Colon (tissue), 2 donors: Measurements from ENCODE around the gene GPR17.

Experiments
- FAIRE-seq: peaks from 2 replicates; lab custom pipeline; 2012; peaks lifted over from hg19 to GRCh38; lab: Jason Lieb, UNC
- donor health status: control.
- donor health status: control.

GPR17 gene

DNA sequence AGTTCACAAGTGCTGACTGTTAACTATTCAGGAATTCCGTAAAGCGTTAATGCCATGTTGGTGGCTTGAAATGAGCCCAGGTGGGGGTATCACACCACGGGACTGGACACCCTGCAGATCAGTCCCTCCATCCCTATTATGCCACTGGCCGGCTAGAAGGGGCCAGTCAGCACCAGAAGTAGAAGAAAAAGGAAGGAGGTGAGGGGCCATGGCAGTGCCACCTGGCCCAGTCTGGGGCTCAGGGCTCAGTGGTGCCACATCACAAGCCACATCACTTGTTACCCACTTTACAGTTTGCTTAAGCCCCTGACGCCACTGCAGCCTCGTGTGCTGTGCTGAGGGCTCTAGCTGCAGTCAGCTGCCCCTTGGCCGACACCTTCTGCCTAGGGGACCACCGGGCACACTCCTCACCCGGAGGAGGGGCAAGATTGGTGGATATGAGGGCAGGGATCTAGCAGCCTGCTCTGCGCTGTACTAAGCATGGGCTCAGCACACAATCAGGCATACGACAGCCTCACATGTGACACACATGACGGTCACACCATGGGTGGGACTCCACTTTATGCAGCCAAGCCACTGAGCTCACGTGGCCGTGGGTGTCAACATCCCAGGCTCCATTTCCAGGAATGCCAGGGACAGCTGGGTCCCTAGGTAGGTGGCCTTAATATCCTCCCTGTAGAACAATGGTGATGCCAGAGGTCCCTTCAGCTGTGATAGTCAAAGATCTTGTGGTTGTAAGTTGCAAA, 25.8 kb downstream of the GPR17 start:
- FAIRE-seq = no peak

DNA sequence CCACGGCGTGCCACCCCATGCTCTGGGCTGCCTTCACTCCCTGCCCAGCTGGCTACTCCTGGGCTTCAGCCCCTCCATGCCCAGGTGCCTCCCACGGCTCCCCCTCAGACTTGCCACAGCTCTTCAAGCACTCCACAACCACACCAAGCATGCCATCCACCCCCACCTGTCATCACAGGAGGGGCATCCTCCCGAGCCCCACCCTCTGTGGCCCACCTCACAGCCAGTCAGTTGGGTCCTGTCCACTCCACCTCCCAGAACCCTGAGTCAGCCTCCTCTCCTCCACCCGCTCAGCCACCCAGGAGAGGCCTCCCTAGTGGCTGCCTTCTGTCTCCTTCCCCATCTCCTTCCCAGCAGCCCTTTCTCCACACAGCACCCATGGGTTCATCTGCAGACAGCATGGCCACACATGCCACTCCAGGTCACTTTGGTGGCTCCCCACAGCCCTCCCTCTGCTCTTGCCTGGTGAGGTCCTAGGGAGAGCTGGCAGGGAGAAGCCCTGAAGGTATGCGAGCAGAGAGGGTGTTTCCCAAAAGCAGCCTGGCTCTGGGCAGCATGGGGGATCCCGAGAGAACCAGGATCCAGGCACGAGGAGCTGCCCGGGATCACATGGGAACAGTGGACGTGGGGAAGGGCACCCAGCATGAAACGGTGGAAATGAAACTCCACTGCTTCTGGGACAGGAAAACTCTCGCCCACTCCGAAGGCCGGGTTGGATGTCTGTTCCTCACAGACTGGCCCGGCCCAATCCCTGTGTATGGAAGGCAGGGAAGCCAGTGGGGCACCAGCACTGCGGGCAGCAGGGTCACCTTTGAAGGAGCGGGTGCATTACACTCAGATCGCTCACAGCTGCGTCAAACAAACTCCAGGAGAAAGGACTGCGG, 26.6 kb downstream of the GPR17 start:
- FAIRE-seq = no peak

DNA sequence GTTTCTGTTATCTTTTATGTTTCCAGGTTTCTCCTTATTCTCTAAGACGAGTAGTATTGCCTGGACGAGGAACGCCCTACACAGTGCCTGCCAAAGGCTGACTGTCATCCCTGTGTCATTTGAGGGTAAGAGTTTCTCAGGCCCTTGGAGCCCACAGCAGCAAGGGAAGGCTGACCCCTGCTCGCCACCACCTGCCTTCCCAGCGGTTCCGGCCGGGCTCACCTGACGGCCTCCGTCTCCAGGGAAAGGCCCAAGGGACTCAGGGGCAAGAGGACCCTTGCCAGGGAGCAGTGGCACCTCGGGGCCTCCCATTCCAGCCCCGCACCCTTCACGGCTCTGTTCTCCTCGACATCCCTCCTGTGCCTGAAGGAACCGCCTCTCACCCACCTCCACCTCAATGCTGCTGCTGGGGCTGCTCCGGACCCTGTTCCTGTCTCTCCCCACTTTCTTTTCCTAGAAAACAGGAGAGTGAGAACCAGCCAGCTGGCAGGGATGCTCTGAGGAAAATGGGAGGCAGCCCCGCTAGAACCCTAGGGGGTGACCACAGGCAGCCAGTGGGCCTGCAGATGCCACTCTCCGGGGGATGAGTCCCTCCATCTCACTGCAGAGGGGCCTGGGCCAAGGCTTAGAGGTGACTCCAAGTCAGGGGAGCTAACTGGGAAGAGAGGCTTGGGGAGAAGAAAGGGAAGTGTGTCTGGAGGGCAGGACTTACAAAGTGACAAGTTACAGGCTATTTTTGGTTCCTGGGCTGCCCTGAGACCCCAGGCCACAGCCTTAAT, 27.5 kb downstream of the GPR17 start:
- FAIRE-seq = no peak

- no peak for FAIRE-seq
Observed at GRCh38 chr2:127674241-127675209, 28.6 kb downstream of the GPR17 start.

- FAIRE-seq = no peak
Observed at GRCh38 chr2:127675331-127676261, 29.6 kb downstream of the GPR17 start, which contains the start of gene LIMS2. TSS of gene LIMS2 (minus strand) at chr2:127675530. CDS start at chr2:127675024, 506 bp downstream.

DNA sequence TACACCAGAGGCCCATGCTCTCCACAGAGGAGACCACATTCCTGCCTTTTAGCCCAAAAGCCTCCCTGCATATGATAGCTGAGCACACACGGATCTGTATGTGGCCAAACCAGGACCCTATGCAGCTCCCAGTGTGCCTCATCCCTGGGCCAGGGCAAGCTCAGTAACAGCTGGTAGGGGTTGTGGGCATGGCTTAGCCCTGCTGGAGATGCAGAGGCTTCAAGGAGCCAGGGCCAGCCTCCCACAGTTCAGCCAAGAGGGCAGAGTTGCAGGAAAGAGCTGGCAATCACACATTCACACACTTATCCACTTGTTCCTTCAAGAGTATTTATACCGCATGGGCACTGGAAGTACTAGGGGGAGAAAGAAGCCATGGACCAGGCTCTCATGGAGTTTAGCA, 31.0 kb downstream of the GPR17 start:
- FAIRE-seq = no peak

GRCh38 chr2:127678531-127678930, 32.6 kb downstream of the GPR17 start:
- no peak for FAIRE-seq

DNA sequence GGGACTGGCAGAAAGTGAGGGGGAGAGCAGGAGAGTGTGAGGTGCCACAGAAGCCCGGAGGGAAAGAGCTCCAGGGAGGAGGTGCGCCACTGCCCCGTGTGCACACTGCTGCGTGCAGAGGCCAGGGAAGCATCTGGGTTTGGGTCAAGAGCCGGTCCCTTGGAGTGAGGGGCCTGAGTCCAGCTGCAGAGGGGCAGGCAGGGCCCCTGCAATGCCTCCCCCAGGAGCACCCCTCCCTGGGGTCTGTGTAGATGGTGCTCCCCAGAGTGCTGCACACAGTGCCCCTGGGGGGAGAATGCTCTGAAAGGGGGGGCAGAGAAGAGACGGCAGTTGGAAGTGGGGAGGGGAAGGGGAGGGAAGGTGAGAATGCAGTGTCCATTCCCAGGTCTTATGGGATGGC, 33.0 kb downstream of the GPR17 start:
- FAIRE-seq = no peak

GRCh38 chr2:127679680-127680361, 33.9 kb downstream of the GPR17 start:
- no peak for FAIRE-seq

- no peak for FAIRE-seq
Observed at GRCh38 chr2:127680706-127681287, 34.8 kb downstream of the GPR17 start.

- no peak for FAIRE-seq
Observed at GRCh38 chr2:127681288-127681804, 35.4 kb downstream of the GPR17 start.

- no peak for FAIRE-seq
Observed at GRCh38 chr2:127681976-127682857, 36.3 kb downstream of the GPR17 start.

DNA sequence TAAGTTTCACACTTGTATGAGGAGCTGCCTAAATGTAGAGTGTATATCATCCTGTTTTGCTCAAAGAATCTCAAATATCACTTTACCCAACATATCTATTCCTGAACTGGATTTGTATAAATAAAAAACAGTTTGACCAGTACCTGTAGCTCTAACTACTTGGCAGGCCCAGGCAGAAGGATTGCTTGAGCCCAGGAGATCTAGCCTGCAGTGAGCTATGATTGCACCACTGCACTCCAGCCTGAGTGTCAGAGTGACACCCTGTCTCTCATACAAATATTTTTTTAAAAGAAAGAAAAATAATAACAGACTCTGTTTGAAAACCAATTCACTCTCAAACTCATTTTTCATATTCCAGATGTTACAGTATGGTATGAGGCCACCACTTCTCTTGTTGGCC, 37.1 kb downstream of the GPR17 start:
- no peak for FAIRE-seq

GRCh38 chr2:127683757-127684156, 37.8 kb downstream of the GPR17 start:
- FAIRE-seq = no peak

GRCh38 chr2:127685410-127686080, 39.6 kb downstream of the GPR17 start:
- no peak for FAIRE-seq

DNA sequence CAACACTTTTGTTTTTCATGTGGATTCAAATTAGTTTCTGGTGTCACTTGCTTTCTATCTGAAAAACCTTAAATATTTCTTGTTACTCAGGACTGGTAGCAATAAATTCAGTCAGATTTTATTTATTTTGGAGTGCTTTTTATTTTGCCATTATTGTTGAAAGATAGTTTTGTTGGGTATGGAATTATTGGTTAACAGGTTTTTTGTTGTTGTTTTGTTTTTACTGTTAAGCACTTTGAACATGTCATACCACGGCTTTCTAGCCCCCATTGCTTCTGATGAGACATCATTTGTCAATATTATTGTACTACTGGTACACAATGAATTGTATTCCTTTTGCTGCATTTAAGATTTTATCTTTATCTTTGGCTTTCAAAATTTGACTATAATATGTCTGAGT, 42.5 kb downstream of the GPR17 start:
- FAIRE-seq = no peak

GRCh38 chr2:127690696-127691095, 44.7 kb downstream of the GPR17 start:
- no peak for FAIRE-seq
